HG03558 (cell line): ENCODE results near the gene CKAP5.
"Not testable (repeated sequence)": the region's sequence is repeated elsewhere in the genome, so short reads cannot be mapped to it uniquely, and the experiment has no call there.

Source experiments
- ATAC-seq: cut with Tn5 transposase; IDR thresholded peaks from one replicate; pipeline ENCODE4 v1.9.1; 2021; ENCODE audit warnings: moderate number of reproducible peaks; ENCODE audit not compliant: unreplicated experiment; ENCODE audit errors: extremely low read depth

CKAP5 gene

GRCh38 chr11:46731545-46731944, 114.5 kb downstream of the CKAP5 start:
- no peak for ATAC-seq

DNA sequence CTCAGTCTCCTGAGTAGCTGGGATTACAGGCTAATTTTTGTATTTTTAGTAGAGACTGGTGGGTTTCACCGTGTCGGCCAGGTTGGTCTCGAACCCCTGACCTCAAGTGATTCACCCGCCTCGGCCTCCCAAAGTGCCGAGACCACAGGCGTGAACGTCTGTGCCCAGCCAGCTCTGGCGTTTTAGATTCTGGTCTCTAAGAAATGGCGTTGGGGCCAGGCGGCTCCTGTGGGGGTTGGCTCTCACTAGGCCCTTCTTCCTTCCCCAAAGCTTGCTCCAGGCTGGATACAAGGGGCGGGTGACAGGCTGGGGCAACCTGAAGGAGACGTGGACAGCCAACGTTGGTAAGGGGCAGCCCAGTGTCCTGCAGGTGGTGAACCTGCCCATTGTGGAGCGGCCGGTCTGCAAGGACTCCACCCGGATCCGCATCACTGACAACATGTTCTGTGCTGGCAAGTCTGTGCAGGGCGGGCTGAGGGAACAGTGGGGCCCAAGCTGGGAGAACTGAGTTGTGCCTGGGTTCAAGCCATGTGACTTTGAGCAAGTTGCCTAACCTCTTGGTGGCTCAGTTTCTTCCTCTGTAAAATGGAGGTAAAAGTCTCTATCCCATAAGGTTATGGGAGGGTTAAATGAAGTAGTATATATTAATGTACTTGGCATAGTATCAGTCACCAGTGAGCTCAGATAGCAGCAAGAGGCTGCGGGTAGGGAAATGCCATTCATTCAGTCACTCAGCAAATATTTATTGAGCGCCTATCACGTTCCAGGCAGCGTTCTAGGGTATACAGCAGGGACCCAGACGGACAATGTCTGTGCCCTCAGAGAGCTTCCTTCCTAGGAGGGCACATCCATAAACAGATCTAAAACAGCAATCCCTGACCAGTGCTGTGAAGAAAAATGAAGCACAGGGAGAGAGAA, 116.7 kb downstream of the CKAP5 start:
- no peak for ATAC-seq

GRCh38 chr11:46728659-46729040, 117.4 kb downstream of the CKAP5 start:
- ATAC-seq: no peak

GRCh38 chr11:46727952-46728658, 118.0 kb downstream of the CKAP5 start:
- no peak for ATAC-seq

DNA sequence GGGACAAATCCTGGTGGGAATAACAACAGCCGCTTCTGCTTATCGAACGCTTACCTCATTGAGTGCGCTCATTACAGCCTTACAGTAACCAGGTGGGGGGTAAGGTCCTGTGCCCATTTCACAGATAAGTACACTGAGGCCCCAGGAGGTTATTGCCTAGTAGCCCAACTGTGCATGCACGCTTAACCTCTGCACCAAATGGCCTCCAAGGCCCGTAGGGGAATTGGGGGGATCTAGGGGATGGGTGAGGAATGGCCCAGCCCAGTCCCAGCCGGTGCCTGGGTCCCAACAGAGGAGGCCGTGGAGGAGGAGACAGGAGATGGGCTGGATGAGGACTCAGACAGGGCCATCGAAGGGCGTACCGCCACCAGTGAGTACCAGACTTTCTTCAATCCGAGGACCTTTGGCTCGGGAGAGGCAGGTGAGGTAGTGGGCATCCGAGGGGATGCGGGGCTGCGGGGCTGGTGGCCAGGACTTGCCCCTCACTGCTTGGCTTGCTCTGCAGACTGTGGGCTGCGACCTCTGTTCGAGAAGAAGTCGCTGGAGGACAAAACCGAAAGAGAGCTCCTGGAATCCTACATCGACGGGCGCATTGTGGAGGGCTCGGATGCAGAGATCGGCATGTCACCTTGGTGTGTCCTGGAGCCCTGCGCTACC, 119.7 kb downstream of the CKAP5 start:
- ATAC-seq: no peak

DNA sequence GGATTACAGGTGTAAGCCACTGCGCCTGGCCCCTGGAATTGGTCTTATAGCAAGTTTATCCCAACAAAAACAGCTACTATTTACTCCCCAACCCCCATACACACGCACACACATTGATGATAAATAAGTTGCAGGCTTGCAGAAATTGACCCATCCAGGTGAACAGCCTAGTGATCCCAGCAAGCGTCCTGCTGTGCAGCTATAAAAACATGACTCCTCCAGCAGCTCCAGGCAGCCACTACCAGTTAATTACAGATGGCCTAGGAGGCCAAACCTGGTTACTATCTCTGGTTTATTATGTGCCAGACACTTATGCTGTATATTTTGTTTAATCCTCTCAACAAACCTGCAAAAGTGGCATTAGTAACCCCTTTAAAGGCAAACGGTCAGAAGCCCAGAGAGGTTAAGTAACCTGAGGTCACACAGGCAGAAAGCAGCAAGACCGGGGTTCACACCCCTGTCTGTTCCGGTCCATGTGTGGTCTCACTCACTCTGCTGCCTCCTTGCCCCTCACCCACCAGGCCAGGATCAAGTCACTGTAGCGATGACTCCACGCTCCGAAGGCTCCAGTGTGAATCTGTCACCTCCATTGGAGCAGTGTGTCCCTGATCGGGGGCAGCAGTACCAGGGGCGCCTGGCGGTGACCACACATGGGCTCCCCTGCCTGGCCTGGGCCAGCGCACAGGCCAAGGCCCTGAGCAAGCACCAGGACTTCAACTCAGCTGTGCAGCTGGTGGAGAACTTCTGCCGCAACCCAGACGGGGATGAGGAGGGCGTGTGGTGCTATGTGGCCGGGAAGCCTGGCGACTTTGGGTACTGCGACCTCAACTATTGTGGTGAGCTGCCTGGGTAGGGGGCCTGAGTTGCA, 120.5 kb downstream of the CKAP5 start:
- no peak for ATAC-seq

GRCh38 chr11:46724088-46724487, 122.0 kb downstream of the CKAP5 start:
- ATAC-seq: no peak

DNA sequence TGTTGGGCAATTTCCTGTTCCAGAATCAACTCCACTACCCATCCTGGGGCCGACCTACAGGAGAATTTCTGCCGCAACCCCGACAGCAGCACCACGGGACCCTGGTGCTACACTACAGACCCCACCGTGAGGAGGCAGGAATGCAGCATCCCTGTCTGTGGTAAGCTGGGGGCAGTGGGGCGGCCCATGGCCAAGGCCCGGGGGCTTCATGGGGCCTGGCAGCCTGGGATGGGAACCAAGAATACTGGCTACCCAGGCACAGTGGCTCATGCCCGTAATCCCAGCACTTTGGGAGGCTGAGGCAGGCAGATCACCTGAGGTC, 122.8 kb downstream of the CKAP5 start:
- ATAC-seq: no peak

DNA sequence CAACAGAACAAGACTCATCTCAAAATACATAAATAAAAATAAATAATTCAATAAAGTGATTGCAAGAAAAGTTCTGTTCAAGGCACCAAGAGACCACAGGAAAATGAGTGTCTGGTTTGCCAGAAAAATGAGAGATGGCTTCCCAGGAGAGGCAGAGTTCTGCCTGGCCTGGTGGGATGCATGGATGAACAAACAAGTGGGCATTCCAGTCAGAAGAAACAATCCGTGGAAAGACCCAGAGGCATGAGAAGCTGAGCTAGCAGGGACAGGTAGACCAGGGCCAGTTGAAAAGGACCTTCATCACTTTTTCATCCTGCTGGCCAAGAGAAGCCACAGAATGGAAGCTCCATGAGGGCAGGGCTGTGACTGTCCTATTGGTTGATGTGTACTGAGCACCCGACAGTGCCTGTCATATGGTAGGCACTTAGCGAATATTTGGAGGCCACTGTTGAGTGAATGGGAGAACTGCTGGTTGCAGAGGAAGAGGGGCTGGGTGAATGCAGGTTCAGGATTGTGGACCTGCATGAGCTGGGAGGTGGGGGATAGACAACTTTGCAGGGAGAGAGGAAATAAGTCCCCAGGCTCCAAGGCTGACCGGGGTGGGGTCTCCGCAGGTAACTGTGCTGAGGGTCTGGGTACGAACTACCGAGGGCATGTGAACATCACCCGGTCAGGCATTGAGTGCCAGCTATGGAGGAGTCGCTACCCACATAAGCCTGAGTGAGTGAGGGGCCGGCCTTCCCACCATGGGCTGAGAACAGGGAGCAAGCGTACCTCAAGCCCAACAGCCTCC, 123.3 kb downstream of the CKAP5 start:
- no peak for ATAC-seq

GRCh38 chr11:46721286-46721685, 124.8 kb downstream of the CKAP5 start:
- ATAC-seq: no peak

GRCh38 chr11:46719543-46720218, 126.4 kb downstream of the CKAP5 start:
- no peak for ATAC-seq

- ATAC-seq: no peak
These were observed 127.0 kb downstream of the CKAP5 start, which contains the start of gene F2 for GRCh38 chr11:46719048-46719542. Gene F2 (plus strand): TSS chr11:46719213. CDS start chr11:46719236, 23 bp downstream.

DNA sequence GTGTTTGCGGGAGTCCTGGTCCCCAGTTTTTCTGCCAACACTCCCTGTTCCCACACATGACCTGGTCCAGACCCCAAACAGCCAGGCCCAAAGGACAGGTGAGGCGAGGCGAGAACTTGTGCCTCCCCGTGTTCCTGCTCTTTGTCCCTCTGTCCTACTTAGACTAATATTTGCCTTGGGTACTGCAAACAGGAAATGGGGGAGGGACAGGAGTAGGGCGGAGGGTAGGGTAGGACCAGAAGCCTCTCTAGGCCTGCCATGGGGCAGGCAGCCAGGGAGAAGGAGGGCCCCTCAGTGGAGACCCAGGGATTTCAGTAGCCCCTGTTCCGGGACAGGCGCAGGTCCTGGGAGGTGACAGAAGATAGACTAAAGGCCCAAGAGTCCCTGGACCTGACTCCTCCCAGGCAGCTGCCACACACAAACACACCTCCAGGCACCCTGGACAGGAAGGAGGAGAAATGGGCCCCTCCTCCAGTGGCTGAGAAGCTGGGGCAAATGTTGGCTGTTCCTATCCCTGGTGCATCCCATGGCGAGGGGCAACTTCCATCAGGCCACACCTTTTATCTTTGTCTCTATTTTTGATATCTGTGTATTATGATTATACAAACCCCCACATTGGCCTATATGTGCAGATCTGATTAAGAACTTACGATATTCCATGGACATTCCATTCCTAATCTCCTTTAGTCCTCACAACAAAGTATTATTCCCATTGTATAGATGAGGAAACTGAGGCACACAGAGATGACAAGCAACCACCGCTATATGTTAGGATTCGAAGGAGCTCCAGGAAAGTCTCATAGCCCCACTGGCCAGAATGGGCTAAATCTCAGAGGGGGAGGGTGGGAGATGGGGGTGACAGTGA, 127.7 kb downstream of the CKAP5 start:
- ATAC-seq: no peak

DNA sequence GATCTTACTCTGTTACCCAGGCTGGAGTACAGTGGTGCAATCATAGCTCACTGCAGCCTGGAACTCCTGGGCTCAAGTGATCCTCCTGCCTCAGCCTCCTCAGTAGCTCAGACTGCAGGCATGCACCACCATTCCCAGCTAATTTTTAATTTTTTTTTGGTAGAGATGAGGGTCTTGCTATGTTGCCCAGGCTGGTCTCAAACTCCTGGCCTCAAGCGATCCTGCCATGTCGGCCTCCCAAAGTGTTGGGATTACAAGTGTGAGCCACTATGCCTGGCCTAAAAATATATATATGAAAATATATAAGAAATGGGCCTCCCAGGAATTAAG, 128.3 kb downstream of the CKAP5 start:
- not testable (repeated sequence) for ATAC-seq

GRCh38 chr11:46712874-46713576, 133.1 kb downstream of the CKAP5 start:
- no peak for ATAC-seq

DNA sequence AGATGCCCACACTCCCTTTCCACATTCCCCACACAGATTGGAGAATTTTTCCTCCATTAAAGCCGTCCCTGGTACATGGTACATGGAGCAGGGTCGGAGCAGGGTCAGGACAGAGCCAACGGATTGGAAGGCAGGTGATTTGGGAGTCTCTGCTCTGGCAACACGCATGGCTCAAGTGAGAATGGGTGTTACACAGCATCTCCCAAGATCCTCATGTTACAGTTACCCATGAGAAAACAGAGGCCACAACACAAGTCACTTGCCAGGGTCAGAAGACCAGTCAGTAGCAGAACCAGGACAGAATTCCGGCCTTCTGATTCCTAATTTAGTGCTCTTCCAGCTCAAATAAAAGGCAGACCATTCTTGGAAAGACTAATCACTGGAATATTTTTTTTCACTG, 134.8 kb downstream of the CKAP5 start:
- no peak for ATAC-seq

DNA sequence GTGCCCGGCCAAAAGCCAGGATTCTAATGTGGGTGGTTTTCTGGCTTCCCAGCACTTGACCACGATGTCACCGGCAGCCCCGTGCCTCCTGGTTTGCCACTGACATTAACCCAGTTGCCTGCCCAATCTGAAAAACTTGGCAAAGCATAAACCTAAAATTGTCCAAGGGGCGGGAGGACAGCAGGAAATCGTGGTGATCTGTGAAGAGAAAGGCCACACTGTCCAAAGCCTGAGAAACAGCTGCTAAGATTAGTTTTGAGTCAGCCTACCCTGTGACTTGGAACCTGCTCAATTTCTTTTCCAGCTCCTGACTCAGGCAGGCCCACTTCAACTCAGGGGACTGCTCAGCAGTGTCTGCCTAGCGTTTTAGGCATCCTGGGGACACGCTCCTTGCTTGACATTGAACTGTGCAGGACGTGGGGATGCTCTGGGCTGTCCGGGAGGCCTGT, 135.2 kb downstream of the CKAP5 start:
- ATAC-seq: no peak
